Ecto neural progenitor cell (in vitro differentiated cells): ENCODE measurements around the gene PEPD.
A peak's percentile ranks its signal among the peaks of the same experiment; 100 is the strongest.

ENCODE experiments used
- DNase-seq: peaks from one replicate; pipeline ENCODE4 v3.0.0-alpha.2; 2018; ENCODE audit warnings: low spot score

The PEPD gene

GRCh38 chr19:33420821-33421220 lies 100.8 kb downstream of the PEPD start:
- DNase-seq, result no peak

- DNase-seq, result peak; percentile 83
These were observed 101.8 kb downstream of the PEPD start for GRCh38 chr19:33419788-33420130.

DNA sequence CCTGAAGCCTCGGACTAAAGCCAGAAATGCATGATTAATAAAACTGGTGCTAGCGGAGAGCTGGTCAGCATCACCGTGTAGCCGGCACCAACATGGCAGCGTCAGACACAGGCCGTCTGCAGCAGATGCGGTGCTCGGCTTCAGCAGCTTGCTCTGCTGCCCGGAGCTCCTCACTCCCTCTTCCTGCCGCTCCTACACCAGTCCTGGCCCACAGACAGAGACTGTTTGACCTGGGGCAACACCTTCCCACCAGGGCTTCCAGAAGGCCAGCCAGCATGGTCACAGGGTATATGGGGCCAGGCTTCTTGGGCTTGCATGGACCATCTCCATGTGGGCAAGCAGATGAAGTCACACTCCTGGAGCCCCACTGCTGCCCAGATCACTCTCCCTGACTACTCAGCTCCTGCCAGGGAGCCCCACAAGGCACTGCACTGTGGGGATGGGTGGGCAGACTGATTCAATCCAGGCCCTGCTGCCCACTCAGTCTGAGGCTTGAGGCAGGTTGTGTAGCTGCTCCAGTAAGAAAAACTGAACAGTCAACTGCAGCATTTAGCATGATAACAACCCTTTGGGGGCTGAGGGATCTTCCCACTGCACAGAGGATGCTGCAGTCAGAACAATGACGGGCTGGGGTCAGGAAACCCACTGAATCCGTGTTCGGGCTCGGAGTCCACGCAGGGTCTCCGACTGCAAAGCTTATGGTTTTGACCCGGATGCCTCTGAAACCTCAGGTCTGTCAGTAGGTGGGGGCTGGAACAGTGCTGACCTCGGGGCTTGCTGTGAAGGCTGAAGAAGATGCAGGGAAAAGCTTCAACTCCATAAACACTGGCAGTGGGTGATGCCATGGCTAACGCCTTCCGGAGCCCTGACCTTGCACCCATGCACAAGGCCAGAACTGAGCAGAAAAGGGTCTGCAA lies 102.5 kb downstream of the PEPD start:
- DNase-seq, result no peak

- no peak for DNase-seq
These were observed 103.1 kb downstream of the PEPD start for GRCh38 chr19:33418461-33418860.

DNA sequence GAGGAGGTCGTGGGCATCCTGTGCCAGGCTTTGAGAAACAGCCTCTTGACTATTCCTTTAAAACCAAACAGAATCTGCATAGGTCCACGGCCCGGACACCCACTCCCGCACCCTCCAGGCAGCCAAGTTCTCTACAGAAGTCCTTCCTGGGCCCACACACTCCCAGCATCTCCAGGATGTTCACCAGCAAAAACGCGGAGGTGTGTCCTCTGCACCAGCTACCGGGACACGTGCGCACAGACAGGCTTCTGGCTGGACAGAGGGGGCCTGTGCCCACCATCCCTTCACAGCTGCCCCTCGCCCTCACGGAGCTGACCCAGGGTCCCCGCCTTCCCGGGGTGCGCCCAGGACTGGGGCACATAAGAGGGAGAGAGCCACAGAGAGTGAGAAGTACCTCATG lies 103.8 kb downstream of the PEPD start:
- DNase-seq, result no peak

DNA sequence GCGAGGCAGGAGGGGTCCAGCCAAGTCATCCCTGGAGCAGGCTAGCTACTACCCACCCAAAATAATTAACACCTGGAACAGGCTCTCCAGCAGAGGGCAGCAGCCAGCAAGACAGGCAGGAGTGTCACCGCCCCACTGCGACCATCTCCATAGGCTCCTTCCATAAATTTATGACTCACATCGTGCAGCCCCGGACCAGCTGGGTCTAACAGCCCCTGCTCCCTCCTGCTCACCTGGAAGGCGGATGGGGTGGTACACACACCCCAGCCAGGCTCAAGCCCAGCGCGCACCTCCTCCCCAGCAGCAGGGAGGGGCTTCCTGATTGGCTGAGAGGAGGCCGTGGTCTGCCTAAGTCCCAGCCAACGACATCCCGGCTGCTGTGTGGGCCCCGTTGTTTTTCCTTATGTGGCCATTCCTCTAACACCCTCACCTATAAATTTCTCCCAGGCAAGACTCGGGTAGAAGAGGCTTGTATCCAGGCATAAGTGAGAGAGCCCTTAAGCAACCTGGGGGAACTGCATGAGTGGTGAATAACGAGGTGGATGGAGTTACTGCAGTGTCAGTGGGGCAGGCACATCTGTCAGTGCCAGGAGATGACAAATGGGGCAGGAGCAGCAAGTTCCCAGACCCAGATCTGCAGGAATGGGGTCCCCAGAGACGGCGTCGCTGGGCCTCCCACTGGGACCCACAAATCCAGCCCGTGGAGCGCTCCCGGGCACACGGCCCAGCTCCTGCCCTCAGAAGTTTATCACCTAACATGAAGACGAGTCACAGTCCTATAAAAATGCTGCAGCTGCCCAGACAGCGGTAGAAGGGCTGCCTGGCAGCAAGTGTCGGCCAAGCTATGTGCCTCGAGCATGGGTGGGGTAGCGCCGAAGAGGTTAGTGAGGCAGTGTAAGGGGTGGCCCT lies 105.0 kb downstream of the PEPD start:
- DNase-seq, result peak; percentile 82

- no peak for DNase-seq
These were observed 106.7 kb downstream of the PEPD start for GRCh38 chr19:33414667-33415605.

- DNase-seq, result no peak
These were observed 107.5 kb downstream of the PEPD start for GRCh38 chr19:33413868-33414666.

GRCh38 chr19:33413426-33413725 lies 108.2 kb downstream of the PEPD start:
- DNase-seq, result no peak

- DNase-seq, result no peak
These were observed 108.8 kb downstream of the PEPD start for GRCh38 chr19:33412601-33413425.

GRCh38 chr19:33411621-33412180 lies 109.9 kb downstream of the PEPD start:
- DNase-seq, result no peak

DNA sequence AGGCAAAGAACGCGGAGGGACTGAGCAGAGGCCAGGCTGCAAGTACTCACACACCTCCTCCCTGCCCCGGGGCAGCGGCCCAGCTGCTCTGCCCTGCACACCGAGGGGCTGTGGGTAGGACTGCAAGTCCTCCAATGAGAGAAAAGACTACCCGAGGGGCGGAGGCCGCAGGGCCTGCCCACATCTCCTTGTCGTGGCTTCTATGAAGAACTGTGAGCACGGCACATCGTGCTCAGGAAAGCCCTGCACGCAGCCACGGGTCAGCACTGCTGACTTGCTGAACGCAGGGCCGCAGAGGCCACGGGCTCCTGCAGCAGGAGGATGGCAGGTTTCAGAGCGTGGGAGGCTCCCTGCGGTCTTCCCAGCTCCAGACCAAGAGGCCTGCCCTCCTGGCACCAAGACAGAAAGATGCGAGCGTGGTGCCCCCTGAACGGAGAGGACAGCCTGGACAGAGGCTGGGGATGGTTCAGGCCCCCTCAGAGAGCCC lies 110.6 kb downstream of the PEPD start:
- DNase-seq, result peak; percentile 69

- no peak for DNase-seq
These were observed 111.5 kb downstream of the PEPD start for GRCh38 chr19:33409906-33410685.

DNA sequence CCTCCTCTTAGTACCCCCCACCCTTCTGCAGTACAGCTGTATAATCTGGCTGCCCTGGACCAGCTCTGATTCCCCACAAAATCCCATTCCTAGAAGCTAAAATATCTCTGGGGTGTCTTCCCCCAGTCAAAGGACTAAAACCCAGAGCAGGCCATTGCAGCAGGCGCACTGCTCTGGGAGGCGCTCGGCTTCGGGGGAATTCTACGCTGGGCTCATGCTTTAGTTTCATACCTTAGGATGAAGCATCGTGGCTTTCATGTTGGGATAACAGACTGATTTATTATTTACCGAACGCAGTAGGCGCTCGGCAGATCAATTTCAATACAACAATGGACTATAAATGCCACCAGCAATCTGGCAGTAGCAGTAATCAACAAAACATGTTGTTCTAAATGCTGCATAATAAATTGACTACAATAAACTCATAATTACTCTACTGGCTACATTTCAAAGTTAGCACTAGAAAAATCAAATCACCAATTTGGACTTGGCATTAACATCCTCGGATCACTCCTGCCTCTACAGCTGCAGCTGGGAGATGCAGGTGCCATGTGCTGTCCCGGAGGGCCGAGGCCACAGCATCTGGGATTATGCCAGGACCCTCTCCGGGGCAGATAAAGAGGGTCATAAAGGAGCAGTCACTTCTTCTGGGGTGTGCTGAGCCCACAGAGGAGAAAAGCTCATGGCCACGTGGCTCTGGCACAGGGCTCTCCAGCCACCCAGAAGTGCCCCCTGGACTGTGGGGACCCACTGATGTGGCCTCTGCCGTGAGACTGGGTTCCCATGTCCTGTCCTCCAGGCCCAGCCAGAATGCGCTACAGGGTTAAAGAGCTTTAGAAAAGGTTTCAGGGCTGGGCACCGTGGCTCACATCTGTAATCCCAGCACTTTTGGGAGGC lies 112.8 kb downstream of the PEPD start:
- no peak for DNase-seq

DNA sequence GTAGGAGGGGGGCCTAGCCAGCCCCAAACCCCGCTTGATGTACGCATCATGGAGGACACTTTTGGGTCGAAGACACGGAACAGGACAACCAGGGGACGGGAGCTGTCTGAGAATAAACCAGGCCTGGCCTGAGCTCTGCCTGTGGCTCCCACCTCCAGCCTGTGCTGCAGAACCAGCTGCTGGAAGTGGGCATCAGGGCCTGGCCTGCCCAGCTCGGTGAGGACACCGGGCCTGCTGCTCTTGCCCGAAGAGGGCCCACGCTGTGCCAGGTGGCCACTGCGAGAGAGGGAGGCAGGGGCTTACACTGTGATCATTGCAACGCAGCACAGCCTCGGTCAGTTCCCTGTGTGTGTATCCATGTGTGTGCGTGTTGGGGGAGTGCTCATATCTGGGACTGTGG lies 113.5 kb downstream of the PEPD start:
- no peak for DNase-seq

GRCh38 chr19:33407716-33408115 lies 113.9 kb downstream of the PEPD start:
- DNase-seq, result no peak

GRCh38 chr19:33407140-33407551 lies 114.4 kb downstream of the PEPD start:
- DNase-seq, result no peak
